MM.1S (cell line): ENCODE results near the gene MACROD2.

Source experiments
- EZH2 ChIP-seq: fragments of 300-600 bp; sonication (generic); optimal IDR thresholded peaks from 2 replicates; pipeline ENCODE3; 2017; ENCODE audit warnings: low read depth, mild to moderate bottlenecking, antibody characterized with exemption, low read length, mixed read lengths
- EZH2phosphoT487 ChIP-seq: fragments of 300-600 bp; sonication (generic); IDR thresholded peaks from 2 replicates; pipeline ENCODE4 v1.6.1; 2018; ENCODE audit warnings: antibody characterized with exemption, low read length
- TF ChIP-seq, protein P1 (sequence below): fragments of 300-600 bp; sonication (generic); IDR thresholded peaks from 2 replicates; pipeline ENCODE4 v1.5.1; 2016; ENCODE audit warnings: antibody characterized with exemption, low read length, mixed read lengths

DNA sequence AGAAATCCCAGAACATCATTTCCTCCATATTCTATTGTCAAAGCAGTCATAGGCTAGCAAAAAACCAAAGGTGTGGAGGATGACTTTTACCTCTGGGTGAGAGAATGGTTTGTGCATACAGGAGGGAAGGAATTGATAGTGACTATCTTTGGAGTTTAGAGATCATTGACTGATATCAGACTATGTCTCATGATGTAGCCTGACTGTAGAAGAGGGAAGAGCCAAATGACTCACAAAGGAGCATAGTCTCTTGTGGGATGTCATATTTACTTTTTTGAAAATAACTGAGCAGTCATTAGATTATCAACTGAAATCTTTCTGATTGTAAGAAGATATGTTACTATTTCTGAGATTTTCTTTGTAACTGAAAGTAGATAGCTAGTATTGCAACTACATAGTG lies 183.6 kb downstream of the MACROD2 start:
- TF ChIP-seq, protein P1, sequence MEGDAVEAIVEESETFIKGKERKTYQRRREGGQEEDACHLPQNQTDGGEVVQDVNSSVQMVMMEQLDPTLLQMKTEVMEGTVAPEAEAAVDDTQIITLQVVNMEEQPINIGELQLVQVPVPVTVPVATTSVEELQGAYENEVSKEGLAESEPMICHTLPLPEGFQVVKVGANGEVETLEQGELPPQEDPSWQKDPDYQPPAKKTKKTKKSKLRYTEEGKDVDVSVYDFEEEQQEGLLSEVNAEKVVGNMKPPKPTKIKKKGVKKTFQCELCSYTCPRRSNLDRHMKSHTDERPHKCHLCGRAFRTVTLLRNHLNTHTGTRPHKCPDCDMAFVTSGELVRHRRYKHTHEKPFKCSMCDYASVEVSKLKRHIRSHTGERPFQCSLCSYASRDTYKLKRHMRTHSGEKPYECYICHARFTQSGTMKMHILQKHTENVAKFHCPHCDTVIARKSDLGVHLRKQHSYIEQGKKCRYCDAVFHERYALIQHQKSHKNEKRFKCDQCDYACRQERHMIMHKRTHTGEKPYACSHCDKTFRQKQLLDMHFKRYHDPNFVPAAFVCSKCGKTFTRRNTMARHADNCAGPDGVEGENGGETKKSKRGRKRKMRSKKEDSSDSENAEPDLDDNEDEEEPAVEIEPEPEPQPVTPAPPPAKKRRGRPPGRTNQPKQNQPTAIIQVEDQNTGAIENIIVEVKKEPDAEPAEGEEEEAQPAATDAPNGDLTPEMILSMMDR = no peak
- TF ChIP-seq EZH2phosphoT487 (no peak), EZH2 (no peak)
